Neural progenitor cell (in vitro differentiated cells): ENCODE data around the gene PMFBP1.

Source experiments
- EZH2 ChIP-seq: fragments of 200-600 bp; sonication (generic); IDR thresholded peaks from 2 replicates; pipeline ENCODE4 v1.6.1; 2017; ENCODE audit warnings: antibody characterized with exemption, mild to moderate bottlenecking, moderate library complexity
- TF ChIP-seq, protein P1 (sequence below): fragments of 200-600 bp; sonication (generic); IDR thresholded peaks from 2 replicates; pipeline ENCODE4 v1.5.1; 2017; ENCODE audit warnings: antibody characterized with exemption, mild to moderate bottlenecking

DNA sequence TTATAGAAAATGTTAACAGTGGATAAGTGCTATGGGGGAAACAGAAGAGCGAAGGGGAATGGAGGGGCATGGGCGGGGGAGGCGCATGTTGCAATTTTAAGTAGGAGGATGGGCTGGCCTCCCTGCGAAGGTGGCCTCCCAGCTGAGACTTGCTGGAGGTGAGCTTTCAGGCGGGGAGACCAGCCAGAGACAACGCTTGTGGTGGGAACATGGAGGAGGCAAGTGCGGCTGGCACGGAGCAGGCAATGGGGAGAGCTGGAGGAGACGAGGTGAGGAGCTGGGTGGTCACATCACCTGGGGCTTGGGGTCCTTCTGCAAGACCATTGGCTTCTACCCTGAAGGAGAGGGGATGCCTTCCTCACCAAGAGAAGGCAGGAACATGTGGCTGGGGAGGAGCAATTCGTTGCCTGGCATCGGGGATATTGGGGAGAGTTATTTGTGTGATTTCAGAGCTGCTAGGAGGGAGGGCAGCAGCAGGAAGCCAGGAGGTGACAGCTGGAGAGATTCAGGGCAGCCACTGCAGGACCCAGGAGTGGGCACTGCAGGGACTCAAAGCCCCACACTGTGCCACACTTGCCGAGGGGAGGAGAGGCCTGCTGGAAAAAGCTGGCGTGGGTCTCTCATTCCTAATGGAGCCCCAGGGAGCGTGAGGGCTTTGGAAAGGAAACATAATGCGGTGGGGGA lies 34.4 kb downstream of the PMFBP1 start:
- TF ChIP-seq, protein P1, sequence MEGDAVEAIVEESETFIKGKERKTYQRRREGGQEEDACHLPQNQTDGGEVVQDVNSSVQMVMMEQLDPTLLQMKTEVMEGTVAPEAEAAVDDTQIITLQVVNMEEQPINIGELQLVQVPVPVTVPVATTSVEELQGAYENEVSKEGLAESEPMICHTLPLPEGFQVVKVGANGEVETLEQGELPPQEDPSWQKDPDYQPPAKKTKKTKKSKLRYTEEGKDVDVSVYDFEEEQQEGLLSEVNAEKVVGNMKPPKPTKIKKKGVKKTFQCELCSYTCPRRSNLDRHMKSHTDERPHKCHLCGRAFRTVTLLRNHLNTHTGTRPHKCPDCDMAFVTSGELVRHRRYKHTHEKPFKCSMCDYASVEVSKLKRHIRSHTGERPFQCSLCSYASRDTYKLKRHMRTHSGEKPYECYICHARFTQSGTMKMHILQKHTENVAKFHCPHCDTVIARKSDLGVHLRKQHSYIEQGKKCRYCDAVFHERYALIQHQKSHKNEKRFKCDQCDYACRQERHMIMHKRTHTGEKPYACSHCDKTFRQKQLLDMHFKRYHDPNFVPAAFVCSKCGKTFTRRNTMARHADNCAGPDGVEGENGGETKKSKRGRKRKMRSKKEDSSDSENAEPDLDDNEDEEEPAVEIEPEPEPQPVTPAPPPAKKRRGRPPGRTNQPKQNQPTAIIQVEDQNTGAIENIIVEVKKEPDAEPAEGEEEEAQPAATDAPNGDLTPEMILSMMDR: no peak
- no peak for TF ChIP-seq EZH2
